Nucleus accumbens (tissue), 56 donors: ENCODE data around the gene ZNF322.
"Not testable (repeated sequence)": the region's sequence is repeated elsewhere in the genome, so short reads cannot be mapped to it uniquely, and the experiment has no call there.

Experiments
- DNase-seq, 56 donors: peaks; one replicate each; lab custom pipeline; 2025; lab: John Stamatoyannopoulos, UW

The ZNF322 gene

GRCh38 chr6:26659042-26659999 is at the start of gene ZNF322:
Gene ZNF322, minus strand, starts transcription at chr6:26659746. Its CDS starts 21,193 bp downstream, at chr6:26638553.
- DNase-seq: peak; percentile 46 to 97 (median 94)

- DNase-seq: not testable (repeated sequence)
Observed at GRCh38 chr6:26705780-26706179, 46.2 kb upstream of the ZNF322 start.

- DNase-seq: not testable (repeated sequence)
Observed at GRCh38 chr6:26705352-26705751, 45.8 kb upstream of the ZNF322 start.

- DNase-seq: not testable (repeated sequence)
Observed at GRCh38 chr6:26701023-26701747, 41.6 kb upstream of the ZNF322 start.

- not testable (repeated sequence) for DNase-seq
Observed at GRCh38 chr6:26697496-26697895, 38.0 kb upstream of the ZNF322 start.

- DNase-seq: not testable (repeated sequence)
Observed at GRCh38 chr6:26689324-26689947, 29.9 kb upstream of the ZNF322 start.

GRCh38 chr6:26682435-26683042 is 23.0 kb upstream of the ZNF322 start:
- DNase-seq: not testable (repeated sequence)

GRCh38 chr6:26673287-26673686 is 13.7 kb upstream of the ZNF322 start:
- DNase-seq: not testable (repeated sequence)

- DNase-seq: not testable (repeated sequence)
Observed at GRCh38 chr6:26670558-26670957, 11.0 kb upstream of the ZNF322 start.

- DNase-seq: not testable (repeated sequence)
Observed at GRCh38 chr6:26670003-26670402, 10.5 kb upstream of the ZNF322 start.

GRCh38 chr6:26660000-26660361 is 435 bp upstream of the ZNF322 start:
- peak in 2 of 56 donors; percentile 19 to 45 for DNase-seq

- DNase-seq: no peak
Observed at GRCh38 chr6:26657256-26657655, 2.3 kb downstream of the ZNF322 start.

GRCh38 chr6:26653007-26653406 is 6.5 kb downstream of the ZNF322 start:
- DNase-seq: no peak

GRCh38 chr6:26651133-26651781 is 8.3 kb downstream of the ZNF322 start:
- DNase-seq: no peak

- no peak for DNase-seq
Observed at GRCh38 chr6:26646074-26646473, 13.5 kb downstream of the ZNF322 start.

- DNase-seq: no peak
Observed at GRCh38 chr6:26640806-26641205, 18.7 kb downstream of the ZNF322 start.

- no peak for DNase-seq
Observed at GRCh38 chr6:26629359-26629758, 30.2 kb downstream of the ZNF322 start.

- DNase-seq: no peak
Observed at GRCh38 chr6:26627843-26628242, 31.7 kb downstream of the ZNF322 start.

- DNase-seq: no peak
Observed at GRCh38 chr6:26624557-26624956, 35.0 kb downstream of the ZNF322 start.

GRCh38 chr6:26623339-26623859 is 36.1 kb downstream of the ZNF322 start:
- no peak for DNase-seq
